GM12864 (cell line): Measurements from ENCODE around the gene CRTAC1.

Experiments used
- DNase-seq: peaks from one replicate; pipeline ENCODE4 v3.0.0-alpha.2; 2011; ENCODE audit warnings: low read depth
- H3K4me3 ChIP-seq: 2 replicates; pipeline ENCODE4 v1.5.1; 2011; ENCODE audit warnings: mild to moderate bottlenecking, low read depth, low read length, control low read depth
- CTCF ChIP-seq: IDR thresholded peaks from 2 replicates; pipeline ENCODE4 v1.5.1; 2011; ENCODE audit warnings: low read depth, mild to moderate bottlenecking, moderate library complexity, low read length, control low read depth, inconsistent platforms; ENCODE audit errors: missing control alignments

CRTAC1 gene

GRCh38 chr10:97914171-97914836 is 116.1 kb downstream of the CRTAC1 start:
- DNase-seq: no peak
- TF ChIP-seq CTCF: no peak
- H3K4me3 ChIP-seq: no peak overlapping the region

GRCh38 chr10:97913614-97914013 is 116.8 kb downstream of the CRTAC1 start:
- no peak overlapping the region for H3K4me3 ChIP-seq
- no peak for DNase-seq
- no peak for TF ChIP-seq CTCF

DNA sequence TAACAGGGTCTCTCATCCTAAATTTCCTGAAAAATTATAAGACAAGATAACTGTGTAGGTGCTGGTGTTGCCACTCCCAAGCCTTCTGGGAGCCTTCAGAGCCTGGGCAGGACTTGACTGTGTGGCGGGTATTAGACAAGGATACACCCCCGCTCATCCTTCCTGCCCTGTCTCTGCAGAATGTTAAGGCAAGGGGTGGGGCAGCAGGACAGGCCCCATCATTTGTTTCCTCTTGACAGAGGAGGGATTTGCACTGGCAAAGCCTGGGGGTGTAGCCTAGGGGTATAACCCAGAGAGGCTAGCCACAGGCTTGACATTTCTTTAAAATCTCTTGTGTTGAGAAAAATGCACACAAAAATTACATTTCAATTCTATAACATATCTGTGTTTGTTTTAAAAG is 117.2 kb downstream of the CRTAC1 start:
- no peak for DNase-seq
- no peak overlapping the region for H3K4me3 ChIP-seq
- no peak for TF ChIP-seq CTCF

- no peak for DNase-seq
- H3K4me3 ChIP-seq: no peak overlapping the region
- TF ChIP-seq CTCF: no peak
These were observed 119.2 kb downstream of the CRTAC1 start for GRCh38 chr10:97911217-97911616.

- DNase-seq: no peak
- no peak overlapping the region for H3K4me3 ChIP-seq
- TF ChIP-seq CTCF: no peak
These were observed 119.8 kb downstream of the CRTAC1 start for GRCh38 chr10:97910661-97911060.

DNA sequence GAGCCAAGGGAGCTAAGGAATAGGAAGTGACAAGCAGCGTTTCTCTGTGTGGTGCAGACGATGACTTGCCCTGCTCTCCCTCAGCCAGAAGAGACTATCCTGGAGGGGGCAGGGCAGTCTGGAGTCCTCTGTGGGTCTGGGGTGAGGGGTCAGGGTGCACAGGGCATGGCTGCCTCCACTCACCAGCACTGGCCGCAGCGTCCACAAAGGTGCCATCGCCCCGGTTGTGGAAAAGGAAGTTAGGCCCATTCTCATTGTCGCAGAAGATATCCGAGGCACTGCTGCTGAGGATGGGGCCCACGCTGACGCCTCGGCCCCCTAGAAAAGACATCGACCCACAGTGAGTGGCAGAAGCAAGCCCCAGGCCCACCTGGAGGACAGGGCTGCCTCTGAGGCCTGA is 122.6 kb downstream of the CRTAC1 start:
- TF ChIP-seq CTCF: no peak
- no peak overlapping the region for H3K4me3 ChIP-seq
- DNase-seq: no peak

DNA sequence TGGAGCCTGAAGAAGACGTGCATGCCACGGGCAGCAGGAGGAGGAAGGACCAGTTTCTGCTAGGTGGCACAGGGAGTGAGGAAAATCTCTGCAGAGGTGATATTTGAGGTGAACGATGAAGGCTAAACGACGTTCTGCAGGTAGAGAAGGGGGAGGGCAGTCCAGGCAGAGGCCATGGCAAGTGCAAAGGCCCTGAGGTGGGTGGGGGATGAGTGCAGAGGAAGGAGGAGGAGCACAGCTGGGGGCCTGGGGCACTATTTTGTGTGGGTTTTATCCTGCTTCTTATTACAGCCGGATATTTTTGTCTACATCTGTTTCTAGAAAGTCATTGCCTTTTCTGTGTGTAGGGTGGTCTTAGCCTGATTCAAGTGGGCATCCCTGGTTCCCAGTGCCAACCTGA is 123.2 kb downstream of the CRTAC1 start:
- no peak for TF ChIP-seq CTCF
- H3K4me3 ChIP-seq: no peak overlapping the region
- no peak for DNase-seq
